Stimulated activated CD8-positive, alpha-beta memory T cell treated with anti-CD3 and anti-CD28 coated beads, Interleukin-4, amount 100 ng/mL, for 24 hours (primary cell): ENCODE results near the gene DDX39A.
"Not testable (repeated sequence)": the region's sequence is repeated elsewhere in the genome, so short reads cannot be mapped to it uniquely, and the experiment has no call there.

Source experiments
- DNase-seq: peaks from one replicate; pipeline ENCODE4 v3.0.0-alpha.2; 2020; ENCODE audit warnings: low read depth

Gene DDX39A

DNA sequence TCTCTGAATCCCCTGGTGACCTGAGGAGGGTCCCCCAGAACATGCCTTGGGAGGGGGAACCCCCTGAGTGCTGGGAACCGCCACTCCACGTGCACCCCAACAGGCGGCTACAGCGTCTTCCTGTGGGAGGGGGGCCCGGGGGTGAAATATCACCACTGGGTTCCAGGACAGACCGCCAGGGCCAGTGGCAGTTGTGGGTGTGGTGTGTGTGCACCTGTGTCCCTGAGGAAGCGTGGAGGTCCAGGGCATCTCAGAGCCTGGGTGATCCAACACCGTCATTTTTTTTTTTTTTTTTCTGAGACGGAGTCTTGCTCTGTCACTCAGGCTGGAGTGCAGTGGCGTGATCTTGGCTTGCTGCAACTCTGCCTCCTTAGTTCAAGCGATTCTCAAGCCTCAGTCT lies 33.6 kb downstream of the DDX39A start:
- no peak for DNase-seq

DNA sequence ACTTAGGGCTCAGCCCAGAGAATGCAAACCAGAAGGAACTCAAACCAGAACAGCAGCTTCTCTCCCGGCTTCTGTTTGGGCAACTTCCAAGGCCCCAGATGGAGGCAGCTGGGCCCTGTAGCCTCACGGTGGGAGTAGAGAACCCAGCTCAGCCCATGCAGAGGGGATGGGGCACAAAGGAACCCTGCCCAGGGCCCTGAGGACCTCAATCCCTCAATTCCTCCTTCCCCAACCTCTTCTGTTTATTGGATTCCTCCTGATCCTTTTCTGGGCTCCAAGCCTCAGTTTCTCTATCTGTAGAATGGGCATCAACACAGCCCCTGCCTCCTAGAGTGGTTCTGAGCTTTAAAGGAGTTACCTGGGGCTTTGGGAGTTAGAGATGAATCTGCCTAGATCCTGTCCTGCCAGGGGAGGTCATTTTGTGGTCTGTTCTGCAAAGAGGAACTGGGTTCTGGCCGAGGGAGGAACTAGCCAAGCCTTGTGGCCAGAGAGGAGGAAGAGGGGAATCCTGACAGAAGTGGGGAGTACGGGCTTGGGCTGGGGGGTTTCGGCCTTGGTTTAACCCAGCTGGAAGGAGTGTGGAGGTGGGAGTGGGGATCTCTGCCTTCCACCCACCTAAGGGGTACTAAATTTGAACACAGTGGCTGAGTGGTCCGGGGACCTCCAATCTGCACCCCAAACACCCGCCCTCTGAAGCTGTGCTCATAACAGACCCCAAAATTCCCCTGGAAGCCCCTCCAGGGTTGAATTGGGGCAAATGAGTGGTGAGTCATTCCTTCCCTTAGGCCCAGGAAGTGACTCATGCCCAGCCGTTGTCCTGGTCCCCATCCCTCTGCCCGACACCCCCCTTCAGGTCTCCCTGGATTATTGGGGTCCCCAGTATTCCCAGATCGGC lies 35.2 kb downstream of the DDX39A start:
- peak; percentile 54 for DNase-seq

DNA sequence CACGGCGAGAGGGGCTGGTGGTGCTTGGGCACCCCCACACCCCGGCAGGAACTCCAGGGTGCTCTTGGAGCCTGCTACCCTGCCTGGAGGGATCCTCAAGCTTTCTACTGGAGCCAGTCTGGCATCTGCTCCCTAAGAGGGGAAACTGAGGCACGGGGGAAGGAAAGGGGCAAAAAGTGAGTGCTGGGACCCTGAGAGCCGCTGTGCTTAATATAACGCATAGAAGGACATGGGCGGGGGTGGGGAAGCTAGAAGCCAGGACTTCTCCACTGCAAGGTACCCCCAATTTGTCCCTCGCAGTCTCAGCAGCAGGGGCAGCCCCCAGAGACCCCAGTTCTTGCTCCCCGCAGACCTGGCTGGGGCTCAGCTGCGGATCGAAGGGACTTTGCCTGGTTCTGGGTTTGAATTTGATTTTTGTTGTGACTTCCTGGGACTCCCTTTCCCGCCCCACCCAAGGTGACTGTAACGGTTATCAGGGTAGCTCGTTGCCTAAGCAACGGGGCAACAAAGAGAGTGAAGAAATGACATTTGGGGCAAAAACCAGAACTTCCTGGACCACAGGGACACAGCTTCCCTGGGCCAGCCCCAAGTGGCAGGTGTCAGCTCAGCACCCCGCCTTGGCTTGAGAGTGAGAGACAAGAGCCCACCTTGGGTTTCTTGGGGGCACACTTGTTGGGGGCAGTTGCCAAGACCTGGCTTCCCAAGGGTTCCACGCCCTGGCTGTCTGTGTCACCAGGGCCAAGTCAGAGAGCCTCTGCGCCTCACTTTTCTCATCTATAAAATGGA lies 37.3 kb downstream of the DDX39A start:
- DNase-seq: peak; percentile 45

DNA sequence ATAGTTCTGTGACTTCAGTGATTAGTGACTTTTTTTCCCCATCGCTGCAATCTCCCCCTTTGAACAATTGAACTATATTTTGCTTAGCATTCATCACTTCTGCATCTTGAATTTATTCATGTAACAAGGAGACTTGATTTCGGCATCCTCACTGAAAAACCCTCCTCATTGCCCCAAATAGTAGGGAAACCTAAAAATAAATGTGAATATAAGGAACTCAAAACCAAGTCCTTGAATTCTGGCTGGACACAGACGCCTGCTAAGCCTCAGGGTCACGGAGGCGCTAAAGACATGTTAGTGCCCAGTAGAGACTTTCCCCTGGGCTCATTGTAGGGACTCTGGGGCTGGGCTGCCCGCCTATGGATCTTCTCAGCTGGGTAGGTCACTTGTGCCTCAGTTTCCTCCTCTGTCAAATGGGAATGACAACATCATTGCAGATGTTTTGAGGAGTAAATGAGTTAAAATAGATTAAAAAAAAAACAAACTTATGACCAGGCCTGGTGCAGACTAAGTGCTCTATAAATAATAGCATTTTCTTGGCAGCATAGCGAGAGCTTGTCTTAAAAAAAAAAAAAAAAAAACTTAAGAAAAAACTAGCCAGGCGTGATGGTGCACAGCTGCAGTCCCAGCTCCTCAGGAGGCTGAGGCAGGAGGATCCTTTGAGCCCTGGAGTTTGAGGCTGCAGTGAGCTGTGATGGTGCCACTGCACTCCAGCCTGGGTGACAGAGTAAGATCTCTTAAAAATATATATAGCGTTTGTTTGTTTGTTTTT lies 39.7 kb downstream of the DDX39A start:
- DNase-seq: no peak

DNA sequence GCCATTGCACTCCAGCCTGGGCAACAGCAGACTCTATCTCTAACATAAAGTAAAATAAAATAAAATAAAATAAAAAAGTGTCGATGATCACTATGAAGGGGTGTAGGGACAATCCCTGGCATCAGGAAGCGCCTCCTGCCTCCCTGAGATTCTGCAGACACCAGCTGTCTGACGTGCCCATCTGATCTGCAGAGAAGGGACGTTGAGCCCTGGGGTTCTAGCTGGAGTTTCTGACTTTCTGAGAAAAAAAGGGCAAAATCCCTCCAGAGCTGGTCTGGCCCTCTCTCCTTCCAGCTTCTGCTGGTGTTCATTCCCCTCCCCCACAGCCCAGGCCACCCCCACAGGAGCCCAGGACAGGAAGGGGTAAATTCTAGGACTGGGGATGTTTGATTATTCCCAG lies 40.3 kb downstream of the DDX39A start:
- no peak for DNase-seq

DNA sequence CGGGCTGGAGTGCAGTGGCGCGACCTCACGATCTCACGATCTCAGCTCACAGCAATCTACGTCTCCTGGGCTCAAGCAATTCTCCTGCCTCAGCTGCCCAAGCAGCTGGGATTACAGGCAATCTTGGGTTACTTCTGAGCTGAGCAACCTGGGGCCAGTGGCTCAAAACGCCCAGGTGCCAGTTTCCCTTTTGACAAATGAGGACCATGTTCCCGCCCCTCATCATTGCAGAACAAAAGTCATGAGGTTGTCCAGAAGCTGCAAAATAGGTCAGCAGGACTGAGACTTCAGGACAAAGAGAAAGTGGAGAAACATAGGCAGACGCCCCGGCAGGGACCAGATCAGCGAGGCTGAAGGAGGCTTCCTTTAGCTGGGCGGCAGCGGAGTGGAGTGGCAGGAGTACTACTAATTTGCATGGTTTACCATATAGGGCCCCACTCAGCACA lies 41.2 kb downstream of the DDX39A start:
- no peak for DNase-seq

DNA sequence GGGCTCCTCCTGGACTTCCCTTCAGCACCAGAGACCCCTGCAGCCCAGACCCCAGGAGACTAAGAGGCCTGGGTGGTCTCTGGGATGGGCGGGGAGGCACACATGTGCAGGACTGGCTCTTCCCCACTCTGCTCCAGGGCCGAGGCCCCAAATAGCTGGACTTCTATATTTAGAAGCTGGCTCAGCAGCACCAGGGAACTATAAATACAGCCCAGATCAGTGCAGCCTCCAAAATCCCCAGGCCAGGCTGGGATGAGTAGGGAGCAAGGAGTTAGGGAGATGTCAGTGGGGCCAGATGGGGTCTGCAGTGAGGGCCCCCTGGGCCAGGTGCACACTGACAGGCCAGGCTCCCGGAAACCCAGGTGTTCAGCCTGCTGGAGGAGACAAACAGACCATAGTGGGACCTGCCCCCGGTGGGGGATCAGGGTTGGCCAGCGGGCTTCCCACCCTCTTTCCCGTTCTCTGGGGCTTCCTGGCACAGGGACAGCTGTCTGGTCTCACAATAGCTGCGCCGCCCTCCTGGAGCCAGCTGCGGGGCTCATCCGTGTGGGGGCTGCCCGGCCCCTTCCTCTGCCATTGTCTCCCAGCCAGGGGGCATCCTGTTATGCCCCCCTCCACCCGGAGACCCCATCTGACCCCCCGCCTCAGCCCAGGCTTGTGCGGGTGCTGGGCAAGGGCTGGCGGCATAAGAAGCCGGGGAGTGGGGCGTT lies 43.4 kb downstream of the DDX39A start:
- no peak for DNase-seq

DNA sequence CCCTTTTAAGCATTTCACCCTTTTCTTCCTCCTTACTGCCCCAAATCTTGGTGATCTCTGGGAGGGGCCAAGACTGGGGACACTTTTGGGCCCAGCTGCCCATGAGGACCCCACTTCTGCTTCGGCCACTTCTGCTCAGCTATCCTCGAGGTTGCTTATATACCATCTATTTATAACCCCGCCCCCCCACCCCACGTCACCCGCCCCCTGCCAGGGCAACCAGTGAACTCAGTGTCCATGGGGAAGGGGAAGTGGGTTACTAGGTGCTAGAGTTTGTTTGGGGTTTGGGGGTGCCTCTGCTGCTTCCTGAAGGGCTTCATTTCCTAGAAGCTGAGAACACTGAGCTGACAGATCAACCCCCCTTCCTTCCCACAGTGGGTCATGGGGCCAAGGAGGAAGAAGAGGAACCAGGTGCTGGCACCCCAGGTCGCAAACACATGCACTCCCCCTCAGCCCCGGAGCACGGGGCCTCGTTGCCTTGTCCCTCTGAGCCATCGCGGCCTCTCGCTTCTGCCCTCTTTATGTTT lies 44.0 kb downstream of the DDX39A start:
- DNase-seq: no peak

DNA sequence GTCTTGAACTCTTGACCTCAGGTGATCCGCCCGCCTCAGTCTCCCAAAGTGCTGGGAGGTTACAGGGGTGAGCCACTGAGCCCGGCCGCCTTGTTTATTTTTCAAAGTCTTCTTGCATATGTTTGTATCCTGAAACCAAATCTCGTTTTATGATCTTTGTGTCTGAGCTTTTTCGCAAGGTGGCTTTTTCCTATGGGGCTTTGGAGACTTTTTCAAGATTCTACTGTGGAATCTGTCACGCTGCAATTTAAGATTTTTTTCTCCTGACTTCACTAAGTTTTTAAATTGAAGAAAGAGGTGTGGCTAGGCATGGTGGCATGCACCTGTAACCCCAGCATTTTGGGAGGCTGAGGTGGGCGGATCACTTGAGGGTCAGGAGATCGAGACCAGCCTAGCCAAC lies 44.8 kb downstream of the DDX39A start:
- DNase-seq: not testable (repeated sequence)

DNA sequence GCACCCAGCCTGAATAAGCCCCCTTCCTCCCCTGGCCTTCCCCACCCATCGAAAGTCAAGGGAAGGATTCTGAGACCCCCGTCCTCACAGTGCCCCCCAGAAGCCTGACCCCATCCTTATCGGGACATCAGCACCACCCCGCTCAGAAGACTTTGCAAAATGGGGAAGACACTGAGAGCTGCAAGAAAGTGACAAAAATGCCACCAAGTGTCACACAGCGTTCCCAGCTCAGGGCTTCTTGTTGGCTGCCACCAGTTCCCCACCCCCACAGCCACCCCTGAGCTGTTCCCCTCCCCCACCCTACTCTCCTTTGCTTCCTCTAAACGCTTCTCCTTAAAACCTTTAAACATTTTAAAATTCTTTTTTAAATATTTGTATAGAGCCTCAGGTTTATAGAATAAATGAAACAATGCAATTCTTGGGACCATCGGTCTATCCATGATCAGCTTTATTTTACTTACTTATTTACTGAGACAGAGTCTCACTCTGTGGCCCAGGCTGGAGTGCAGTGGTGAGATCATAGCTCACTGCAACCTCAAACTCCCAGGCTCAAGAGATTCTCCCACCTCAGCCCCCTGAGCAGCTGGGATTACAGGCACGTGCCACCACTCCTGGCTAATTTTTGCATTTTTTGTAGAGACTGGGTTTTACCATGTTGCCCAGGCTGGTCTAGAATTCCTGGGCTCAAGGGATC lies 46.6 kb downstream of the DDX39A start:
- not testable (repeated sequence) for DNase-seq

DNA sequence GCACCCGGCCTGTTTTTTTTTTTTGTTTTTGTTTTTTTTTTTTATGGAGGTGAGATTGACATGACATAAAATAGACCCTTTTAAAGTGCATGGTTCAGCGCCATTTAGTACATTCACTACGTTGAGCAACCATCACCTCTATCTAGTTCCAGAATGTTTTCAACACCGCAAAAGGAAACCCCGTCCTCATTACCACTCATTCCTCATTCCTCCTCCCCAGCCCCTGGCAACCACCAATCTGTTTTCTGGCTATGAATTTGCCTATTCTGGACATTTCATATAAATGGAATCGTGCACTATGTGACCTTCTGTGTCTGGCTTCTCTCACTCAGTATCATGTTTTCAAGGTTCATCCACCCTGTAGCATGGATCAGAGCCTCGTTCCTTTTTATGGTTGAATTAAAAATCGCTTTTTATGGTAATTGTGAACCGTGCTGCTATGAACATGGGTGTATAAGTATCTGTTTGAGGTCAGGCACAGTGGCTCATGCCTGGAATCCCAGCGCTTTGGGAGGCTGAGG lies 47.8 kb downstream of the DDX39A start:
- no peak for DNase-seq

DNA sequence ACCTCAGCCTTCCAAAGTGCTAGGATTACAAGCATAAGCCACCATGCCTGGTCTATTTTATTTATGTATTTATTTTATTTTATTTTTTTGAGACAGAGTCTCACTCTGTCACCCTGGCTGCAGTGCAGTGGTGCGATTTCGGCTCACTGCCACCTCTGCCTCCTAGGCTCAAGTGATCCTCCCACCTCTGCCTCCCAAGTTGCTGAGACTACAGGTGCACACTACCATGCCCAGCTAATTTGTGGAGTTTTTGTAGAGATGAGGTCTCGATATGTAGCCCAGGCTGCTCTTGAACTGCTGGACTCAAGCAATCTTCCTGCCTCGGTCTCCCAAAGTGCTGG lies 48.2 kb downstream of the DDX39A start:
- no peak for DNase-seq

DNA sequence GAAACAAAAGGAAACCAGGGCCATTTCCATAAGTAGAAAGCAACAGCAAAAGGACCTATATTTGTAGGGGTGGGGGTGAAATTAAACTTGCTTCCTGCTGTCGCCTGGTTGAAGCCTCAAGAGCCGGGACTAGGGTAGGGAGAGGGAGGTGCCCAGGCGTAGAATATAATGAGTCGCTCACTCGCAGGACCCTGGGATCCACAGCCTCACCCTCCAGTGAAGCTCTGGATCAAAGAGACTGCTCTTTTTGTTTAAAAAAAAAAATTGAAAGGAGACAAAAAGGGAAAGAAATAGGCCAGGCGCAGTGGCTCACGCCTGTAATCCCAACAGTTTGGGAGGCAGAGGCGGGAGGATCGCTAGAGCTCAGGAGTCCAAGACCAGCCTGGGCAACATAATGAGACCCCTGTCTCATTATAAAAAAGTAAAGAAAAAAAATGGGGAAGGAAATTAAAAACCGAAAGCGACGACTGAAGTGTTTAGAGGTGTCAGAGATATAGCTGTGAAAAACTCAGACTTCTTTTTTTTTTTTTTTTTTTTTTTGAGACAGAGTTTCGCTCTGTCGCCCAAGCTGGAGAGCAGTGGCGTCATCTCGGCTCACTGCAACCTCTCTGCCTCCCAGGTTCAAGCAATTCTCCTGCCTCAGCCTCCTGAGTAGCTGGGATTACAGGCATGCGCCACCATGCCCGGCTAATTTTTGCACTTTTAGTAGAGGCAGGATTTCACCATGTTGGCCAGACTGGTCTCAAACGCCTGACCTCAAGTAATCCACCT lies 48.8 kb downstream of the DDX39A start:
- DNase-seq: no peak

DNA sequence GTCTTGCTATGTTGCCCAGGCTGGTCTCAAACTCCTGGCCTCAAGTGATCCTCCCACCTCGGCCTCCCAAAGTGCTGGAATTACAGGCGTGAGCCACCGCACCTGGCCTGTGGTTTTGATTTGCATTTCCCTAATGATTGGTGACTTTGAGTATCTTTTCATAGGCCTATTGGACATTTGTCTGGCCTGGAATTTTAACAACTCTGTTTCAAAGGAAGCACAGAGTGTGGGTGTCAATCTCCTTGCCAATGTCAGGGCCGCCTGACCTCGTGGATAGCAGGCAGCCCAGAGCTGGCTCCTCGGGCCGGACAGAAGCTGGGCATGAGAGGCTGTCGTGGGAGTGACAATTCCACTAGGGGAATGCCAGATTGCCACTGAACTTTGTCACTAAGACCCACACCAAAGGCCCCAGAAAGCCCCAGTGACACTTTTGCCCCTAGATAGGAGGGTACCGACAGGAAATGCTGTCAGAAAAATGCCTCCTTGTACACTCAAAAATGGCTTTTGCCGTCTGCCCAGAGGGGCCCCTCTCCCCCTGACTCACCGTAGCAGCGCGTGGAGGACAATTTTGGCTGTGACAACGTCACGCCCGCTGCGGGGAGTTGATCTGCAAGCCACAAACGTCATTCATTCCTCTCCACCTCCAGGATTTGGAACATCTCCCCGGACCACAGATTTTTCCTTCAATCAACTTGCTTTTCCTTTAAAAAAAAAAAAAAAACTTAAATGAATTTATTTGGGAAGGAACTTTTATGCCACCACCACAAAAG lies 49.6 kb downstream of the DDX39A start:
- DNase-seq: peak; percentile 80

DNA sequence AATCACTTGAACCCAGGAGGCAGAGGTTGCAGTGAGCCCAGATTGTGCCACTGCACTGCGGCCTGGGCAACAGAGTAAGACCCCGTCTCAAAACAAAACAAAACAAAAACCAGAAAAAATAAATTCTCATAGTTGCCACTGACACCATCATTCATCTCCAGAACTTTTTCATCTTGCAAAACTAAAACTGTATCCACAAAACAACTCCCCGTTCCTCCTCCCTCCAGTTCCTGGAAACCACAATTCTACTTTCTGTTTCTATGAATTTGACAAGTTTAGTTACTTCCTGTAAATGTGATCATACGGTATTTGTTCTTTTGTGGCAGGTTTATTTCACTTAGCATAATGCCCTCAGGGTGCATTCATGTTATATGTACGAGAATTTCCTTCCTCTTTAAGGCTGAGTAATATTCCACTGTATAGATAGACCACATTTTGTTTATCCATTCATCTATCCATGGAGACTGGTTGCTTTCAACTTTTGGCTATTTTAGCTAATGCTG lies 51.1 kb downstream of the DDX39A start:
- DNase-seq: no peak

DNA sequence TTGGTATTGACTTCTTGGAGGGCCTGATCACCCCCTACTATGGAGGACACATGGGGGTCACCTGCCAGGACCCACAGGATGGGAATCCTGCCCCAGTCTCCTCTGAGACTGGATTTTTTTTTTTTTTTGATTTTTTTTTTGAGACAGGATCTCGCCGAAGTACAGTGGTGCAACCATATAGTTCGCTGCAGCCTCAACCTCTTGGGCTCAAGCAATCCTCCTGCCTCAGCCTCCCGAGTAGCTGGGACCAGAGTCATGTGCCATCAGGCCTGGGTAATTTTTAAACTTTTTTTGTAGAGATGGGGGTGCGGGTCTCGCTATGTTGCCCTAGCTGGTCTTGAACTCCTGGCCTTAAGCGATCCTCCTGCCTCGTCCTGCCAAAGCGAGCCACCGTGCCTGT lies 52.1 kb downstream of the DDX39A start:
- no peak for DNase-seq

DNA sequence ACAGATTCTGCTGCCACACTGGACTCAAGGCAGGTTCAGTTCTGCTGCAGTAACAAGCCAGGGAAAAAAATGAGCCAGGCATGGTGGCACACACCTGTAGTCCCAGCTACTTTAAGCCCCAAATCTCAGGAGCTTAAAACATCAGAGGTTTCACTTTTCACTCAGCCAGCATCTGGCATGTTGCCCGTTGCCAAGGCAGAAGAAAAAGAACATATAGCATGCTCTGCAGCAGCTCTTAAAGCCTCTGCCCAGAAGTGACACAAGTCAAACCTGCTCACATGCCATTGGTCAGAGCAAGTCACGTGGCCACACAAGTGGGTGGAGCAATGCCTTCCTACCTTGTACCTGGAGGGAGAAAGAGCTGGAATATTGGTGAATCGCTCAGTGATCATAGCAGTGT lies 52.6 kb downstream of the DDX39A start:
- DNase-seq: peak; percentile 63

DNA sequence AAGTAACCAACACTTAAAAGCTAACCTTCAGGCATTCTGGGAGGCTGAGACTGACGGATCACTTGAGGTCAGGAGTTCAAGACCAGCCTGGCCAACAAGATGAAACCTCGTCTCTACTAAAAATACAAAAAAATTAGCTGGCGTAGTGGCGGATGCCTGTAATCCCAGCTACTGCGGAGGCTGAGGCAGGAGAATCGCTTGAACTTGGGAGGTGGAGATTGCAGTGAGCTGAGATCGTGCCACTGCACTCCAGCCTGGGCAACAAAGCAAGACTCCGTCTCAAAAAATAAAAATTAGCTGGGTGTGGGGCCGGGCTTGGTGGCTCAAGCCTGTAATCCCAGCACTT lies 55.1 kb downstream of the DDX39A start:
- DNase-seq: not testable (repeated sequence)
